Hippocampal formation (tissue), 2 donors: ENCODE measurements around the gene LDLRAD2.

ENCODE experiments used
- DNase-seq, 2 donors: peaks; one replicate each; lab custom pipeline; 2025; lab: John Stamatoyannopoulos, UW

The LDLRAD2 gene

GRCh38 chr1:21860971-21861370 is 48.9 kb downstream of the LDLRAD2 start:
- no peak for DNase-seq

DNA sequence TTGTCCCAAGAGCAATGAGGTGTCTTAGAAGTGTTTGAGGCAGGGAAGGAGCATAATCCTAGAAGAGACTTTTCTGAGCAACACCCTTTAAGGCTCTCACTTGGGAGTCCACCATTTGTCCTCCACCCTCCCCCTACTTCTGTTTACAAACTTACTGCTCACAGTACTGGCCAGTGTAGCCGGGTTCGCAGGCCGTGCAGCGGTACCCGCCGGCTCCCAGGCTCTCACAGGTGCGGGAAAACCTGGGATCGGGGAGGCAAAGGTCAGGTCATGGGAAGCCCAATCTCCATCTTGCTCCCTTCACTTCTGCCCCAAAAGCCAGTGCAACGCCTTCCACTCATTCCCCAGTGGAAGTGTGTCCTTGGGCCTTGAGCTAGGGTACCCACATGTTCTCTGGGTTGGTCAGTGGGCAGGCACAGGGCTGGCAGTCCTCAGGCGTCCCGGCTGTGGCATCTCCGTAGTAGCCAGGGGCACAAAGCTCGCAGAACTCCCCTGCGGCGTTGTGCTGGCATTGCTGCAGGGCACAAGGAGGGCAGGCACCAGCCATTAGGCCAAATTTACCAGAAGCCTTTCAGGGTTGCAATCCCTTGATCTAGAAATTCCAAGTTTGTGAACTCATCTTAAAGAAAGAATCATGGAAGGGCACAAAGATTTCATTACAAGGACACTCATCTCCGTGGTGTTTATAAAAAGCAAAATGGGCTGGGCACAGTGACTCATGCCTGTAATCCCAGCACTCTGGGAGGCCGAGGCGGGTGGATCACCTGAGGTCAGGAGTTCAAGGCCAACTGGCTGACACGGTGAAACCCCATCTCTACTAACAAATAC is 49.8 kb downstream of the LDLRAD2 start:
- no peak for DNase-seq

- no peak for DNase-seq
These were observed 51.9 kb downstream of the LDLRAD2 start for GRCh38 chr1:21863981-21864380.

- DNase-seq, result no peak
These were observed 52.7 kb downstream of the LDLRAD2 start for GRCh38 chr1:21864730-21865129.

GRCh38 chr1:21865609-21865942 is 53.5 kb downstream of the LDLRAD2 start:
- DNase-seq, result no peak

DNA sequence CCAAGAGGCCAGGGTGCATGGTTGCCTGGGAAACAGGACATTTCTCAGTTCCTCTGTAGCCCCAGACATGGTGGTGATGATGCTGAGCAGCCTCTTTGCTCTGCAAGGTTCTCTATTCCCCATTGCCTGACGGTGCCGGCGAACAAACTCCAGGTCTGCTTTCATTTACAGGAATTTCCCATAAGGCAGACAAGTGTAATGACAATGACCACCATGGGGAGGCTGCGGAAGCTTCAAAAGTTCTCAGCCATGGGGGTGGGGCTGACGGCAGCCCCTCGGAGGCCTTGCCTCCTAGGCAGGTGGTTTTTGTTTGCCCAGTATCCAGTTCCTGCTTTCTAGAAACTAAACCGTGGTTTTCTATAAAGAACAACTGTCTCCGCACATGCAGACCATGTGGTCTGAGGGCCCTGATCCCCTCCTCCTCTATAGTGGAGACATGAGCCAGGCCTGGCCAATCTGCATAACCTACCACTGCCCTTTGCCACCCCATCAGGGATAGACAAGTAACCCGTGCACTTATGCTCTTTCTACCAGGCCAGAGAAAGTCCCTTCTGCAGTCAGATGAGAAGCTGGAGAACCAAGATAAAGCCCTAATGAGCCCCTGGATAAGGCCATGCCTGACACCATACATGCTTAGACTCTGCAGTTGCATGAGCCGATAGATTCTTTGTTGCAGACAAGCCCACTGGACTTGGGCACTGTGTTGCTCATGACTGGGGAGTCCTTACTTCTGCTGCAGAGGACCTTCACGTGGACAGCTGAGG is 54.1 kb downstream of the LDLRAD2 start:
- no peak for DNase-seq

DNA sequence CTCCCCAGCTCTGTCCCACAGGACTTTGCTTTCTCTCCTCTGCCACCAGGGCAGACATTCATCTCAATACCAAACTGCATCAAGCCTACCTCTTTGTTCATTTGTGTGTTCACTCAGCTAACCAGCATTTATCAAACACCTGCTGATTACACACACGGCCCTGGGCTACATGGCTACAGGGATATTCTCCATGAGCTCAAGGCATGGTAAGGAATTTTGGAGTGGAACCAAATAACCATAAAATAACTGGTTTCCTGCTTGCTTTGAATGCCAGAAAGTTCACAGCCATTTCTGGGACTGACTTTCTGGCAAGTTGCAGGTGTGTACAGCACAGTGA is 54.6 kb downstream of the LDLRAD2 start:
- DNase-seq, result no peak

GRCh38 chr1:21867451-21867996 is 55.5 kb downstream of the LDLRAD2 start:
- DNase-seq, result no peak

DNA sequence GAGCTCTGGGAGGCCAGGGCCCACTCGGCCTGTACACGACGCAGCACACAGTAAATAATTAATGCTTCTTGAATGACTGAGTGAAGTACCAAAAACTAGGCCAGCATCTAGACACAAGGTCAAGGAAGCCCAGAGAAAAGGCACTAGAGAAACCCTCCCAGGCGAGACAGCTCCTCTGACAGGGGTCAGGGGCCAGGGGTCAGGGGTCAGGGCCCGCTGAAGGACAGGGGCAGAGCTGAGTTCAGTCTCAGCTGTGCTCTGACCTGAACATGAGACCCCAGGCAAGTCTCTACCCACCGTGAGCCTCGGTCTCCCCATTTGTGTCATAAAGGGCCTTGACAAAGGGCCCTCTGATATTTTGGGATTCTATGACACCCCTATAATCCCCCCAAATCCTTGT is 56.4 kb downstream of the LDLRAD2 start:
- DNase-seq, result no peak

GRCh38 chr1:21868941-21869454 is 56.9 kb downstream of the LDLRAD2 start:
- DNase-seq, result no peak

- peak; percentile 1 to 62 for DNase-seq
These were observed 57.6 kb downstream of the LDLRAD2 start for GRCh38 chr1:21869620-21870121.

GRCh38 chr1:21870611-21871010 is 58.5 kb downstream of the LDLRAD2 start:
- DNase-seq, result no peak

DNA sequence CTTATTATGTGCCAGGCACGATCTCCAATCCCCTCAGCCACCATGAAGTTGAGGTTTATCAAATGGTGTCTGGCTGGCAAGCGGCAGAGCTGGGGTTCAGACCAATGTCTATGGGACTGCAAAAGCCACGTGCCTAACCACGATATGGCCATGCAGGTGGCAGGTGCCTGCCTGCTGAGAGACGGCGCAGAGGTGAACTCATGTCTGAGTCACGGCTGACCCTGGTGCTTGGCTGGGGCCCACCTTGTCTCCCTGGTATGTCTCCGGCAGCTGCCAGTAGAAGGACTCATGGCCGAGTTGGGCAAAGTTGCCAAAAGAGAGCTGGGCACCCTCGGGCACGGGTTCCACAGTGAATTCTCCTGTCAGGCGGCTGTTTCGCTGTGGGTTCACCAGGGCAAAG is 59.9 kb downstream of the LDLRAD2 start:
- no peak for DNase-seq

- DNase-seq, result no peak
These were observed 60.5 kb downstream of the LDLRAD2 start for GRCh38 chr1:21872445-21873079.

DNA sequence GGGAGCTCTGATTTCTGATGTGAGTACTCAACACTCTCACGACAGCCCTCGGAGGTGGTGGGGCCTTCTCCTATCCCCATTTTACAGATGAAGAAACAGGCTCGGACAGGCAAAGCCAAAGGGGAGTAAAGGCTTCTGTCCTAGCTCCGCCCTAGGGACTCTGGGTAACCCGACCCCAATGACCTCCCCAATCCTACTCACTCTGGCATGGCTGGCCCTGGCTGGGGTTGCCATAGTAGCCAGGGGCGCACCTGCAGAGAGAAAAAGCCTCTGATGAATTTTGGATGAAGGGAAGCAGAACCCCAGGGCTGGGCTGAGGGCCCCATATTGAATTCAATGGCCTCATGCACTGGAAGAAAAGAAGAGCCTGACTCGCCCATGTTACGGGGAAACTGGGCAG is 61.1 kb downstream of the LDLRAD2 start:
- DNase-seq, result no peak

GRCh38 chr1:21873761-21874160 is 61.7 kb downstream of the LDLRAD2 start:
- no peak for DNase-seq

- no peak for DNase-seq
These were observed 62.3 kb downstream of the LDLRAD2 start for GRCh38 chr1:21874328-21874727.
